ENCODE data around the gene GLUD1. TPM values are rescaled to one million over a fixed set of nuclear protein-coding genes. Genes with fewer than 3 reads are reported as not detected.
A peak's percentile ranks its signal among the peaks of the same experiment; 100 is the strongest.
"Not testable (repeated sequence)": the region's sequence is repeated elsewhere in the genome, so short reads cannot be mapped to it uniquely, and the experiment has no call there.

GLUD1 gene
- total RNA-seq, result 100 to 1,000 TPM in 4 of 8 experiments, 10 to 100 TPM in 4; 70.2 to 310 (median 102) TPM

GRCh38 chr10:87094373-87095235 lies at the start of gene GLUD1, which contains the start of gene SHLD2:
Gene GLUD1, minus strand, starts transcription at chr10:87094843. Its CDS starts 74 bp downstream, at chr10:87094769.
Gene SHLD2, plus strand, starts transcription at chr10:87095206. Its CDS starts 56,149 bp downstream, at chr10:87151355.
- H3K4me3 ChIP-seq, result peak within 1 kb of the TSS; percentile 61 to 96 (median 74)
- peak within 1 kb of the TSS; percentile 89 to 90 for H3K27ac ChIP-seq
- ATAC-seq (replicated peaks in 6 of 8), result peak; percentile 49 to 71 (median 62)
- in situ Hi-C loops (cut with MboI; ENCODE audit: low pct_unique_long_range_greater_than_20kb in 2 of 9, low sequenced_read_pairs in 9 of 9, unreplicated experiment in 9 of 9), result no loop called here
- H3K4me1 ChIP-seq (replicated peaks in 1 of 2), result peaks cover 6 to 15% of the 10 kb centered on the region in 2 donors
- WGBS, 10 experiments, result 0% methylated on average over 6 of the region's 111 CpGs; no CpG with 5 or more reads in 9 of the 10 experiments

GRCh38 chr10:87143109-87143418 lies 48.4 kb upstream of the GLUD1 start:
- in situ Hi-C loops (cut with MboI; ENCODE audit: low pct_unique_long_range_greater_than_20kb in 2 of 9, low sequenced_read_pairs in 9 of 9, unreplicated experiment in 9 of 9); H3K4me3 ChIP-seq; H3K4me1 ChIP-seq (replicated peaks in 1 of 2); H3K27ac ChIP-seq; ATAC-seq (replicated peaks in 6 of 8): not testable (repeated sequence)
- 68 to 100% (median 98%) methylated on average over 1 to 4 of the region's 6 CpGs for WGBS, 10 experiments

DNA sequence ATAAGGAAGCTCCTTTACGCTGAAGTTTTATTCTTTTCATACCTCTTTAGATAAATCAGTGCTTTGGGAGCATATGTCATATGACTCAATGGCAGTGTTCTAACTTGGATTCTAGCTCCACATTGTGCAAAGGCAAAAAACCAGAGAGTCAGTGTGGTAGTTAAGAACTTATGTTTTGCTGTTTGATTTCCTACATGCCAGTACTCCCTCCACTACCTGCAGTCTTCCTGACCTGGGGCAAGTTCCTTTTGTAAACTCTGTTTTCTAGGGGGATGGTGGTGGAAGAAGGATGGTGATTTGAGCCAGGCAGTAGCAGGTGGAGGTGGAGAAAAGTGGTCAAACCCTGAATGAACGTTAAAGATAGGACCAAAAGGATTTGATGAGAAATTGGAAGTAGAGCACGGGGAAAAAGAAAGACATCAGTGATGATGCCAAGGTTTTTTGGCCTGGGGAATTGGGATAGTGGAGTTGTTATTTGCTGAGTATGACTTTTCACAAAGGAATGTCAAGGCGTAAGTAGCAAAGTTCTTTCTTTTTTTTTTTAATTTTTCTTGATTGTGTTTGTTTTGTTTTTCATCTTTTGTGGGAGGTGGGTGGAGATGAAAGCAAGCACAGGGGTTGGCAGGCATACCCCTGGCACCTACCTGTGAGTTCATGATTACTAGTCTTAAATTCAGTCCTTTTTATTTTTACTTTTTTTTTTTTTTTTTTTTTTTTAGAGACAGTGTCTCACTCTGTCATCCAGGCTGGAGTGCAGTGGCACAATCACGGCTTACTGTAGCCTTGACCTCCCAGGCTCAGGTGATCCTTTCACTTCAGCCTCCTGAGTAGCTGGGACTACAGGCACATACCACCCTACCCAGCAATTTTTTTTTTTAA lies 47.8 kb upstream of the GLUD1 start:
- H3K27ac ChIP-seq; H3K4me1 ChIP-seq (replicated peaks in 1 of 2); H3K4me3 ChIP-seq; in situ Hi-C loops (cut with MboI; ENCODE audit: low pct_unique_long_range_greater_than_20kb in 2 of 9, low sequenced_read_pairs in 9 of 9, unreplicated experiment in 9 of 9); ATAC-seq (replicated peaks in 6 of 8): not testable (repeated sequence)
- WGBS, 10 experiments, result 50 to 100% (median 91%) methylated on average over 1 to 2 of the region's 5 CpGs; no CpG with 5 or more reads in 6 of the 10 experiments

DNA sequence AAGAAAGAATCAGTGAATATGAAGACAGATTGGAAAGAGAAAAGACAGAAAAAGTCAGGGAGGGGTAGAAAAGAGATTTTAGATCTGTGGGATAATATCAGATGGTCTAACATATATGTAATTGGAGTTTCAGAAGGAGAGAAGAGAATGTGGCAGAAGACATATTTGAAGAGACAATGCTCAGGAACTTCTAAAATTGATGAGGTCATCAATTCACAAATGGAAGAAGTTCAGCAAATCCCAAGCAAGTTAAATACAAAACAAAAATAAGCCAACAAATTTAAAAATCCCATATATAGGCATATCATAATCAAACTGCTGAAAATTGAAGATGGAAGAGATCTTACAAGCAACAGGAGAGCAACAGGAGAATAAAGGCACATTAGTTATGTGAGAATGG lies 42.8 kb upstream of the GLUD1 start:
- H3K4me1 ChIP-seq (replicated peaks in 1 of 2); H3K4me3 ChIP-seq; H3K27ac ChIP-seq; ATAC-seq (replicated peaks in 6 of 8); in situ Hi-C loops (cut with MboI; ENCODE audit: low pct_unique_long_range_greater_than_20kb in 2 of 9, low sequenced_read_pairs in 9 of 9, unreplicated experiment in 9 of 9): not testable (repeated sequence)

DNA sequence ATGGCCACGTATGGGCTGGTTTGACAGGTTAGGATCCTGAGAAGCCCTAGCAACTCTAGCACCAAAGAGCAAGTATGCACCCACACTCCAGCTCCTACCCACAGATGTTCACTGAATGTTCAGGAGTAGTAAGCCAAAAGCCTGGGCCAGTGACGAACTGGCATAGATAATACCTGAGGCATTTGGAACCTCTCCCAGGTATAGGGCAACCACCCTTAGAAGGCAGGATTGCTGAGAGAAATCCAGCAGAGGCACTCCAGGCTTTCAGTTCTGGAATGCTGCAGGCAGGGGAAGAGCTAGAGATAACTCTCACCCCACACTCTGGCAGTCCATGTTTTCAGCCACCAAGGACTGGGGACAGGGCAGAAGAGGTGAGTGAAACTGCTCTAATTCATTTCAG lies 39.8 kb upstream of the GLUD1 start:
- H3K27ac ChIP-seq; H3K4me3 ChIP-seq; in situ Hi-C loops (cut with MboI; ENCODE audit: low pct_unique_long_range_greater_than_20kb in 2 of 9, low sequenced_read_pairs in 9 of 9, unreplicated experiment in 9 of 9); ATAC-seq (replicated peaks in 6 of 8); H3K4me1 ChIP-seq (replicated peaks in 1 of 2): not testable (repeated sequence)
- 67 to 100% (median 90%) methylated on average over 1 of the region's 2 CpGs; no CpG with 5 or more reads in 6 of the 10 experiments for WGBS, 10 experiments

- H3K4me3 ChIP-seq; in situ Hi-C loops (cut with MboI; ENCODE audit: low pct_unique_long_range_greater_than_20kb in 2 of 9, low sequenced_read_pairs in 9 of 9, unreplicated experiment in 9 of 9); H3K4me1 ChIP-seq (replicated peaks in 1 of 2); ATAC-seq (replicated peaks in 6 of 8); H3K27ac ChIP-seq: not testable (repeated sequence)
- 94 to 100% (median 100%) methylated on average over 1 to 2 of the region's 2 CpGs; no CpG with 5 or more reads in 2 of the 10 experiments for WGBS, 10 experiments
Measured at GRCh38 chr10:87133936-87134335, 39.3 kb upstream of the GLUD1 start.

DNA sequence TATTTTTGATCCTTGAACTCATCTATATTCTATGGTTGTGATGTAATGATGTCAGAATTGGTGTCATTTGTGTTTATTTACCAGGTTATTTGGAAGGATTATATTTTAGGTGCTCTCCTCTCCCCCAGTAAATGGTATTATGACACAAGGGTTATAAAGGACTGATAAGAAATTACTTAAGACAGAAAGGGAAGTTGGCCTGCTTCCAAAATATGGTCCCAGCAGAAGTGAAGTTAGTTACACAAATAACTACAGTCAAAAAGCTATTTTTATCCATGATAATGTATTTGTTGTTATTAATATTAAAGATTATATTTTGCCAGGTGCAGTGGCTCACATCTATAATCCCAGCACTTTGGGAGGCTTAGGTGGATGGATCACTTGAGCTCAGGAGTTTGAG lies 37.5 kb upstream of the GLUD1 start:
- H3K4me1 ChIP-seq (replicated peaks in 1 of 2); in situ Hi-C loops (cut with MboI; ENCODE audit: low pct_unique_long_range_greater_than_20kb in 2 of 9, low sequenced_read_pairs in 9 of 9, unreplicated experiment in 9 of 9); H3K27ac ChIP-seq; H3K4me3 ChIP-seq; ATAC-seq (replicated peaks in 6 of 8): not testable (repeated sequence)

- in situ Hi-C loops (cut with MboI; ENCODE audit: low pct_unique_long_range_greater_than_20kb in 2 of 9, low sequenced_read_pairs in 9 of 9, unreplicated experiment in 9 of 9); H3K27ac ChIP-seq; ATAC-seq (replicated peaks in 6 of 8); H3K4me1 ChIP-seq (replicated peaks in 1 of 2); H3K4me3 ChIP-seq: not testable (repeated sequence)
- 60% methylated on average over 1 of the region's 3 CpGs; no CpG with 5 or more reads in 9 of the 10 experiments for WGBS, 10 experiments
Measured at GRCh38 chr10:87127607-87128156, 33.0 kb upstream of the GLUD1 start.

- in situ Hi-C loops (cut with MboI; ENCODE audit: low pct_unique_long_range_greater_than_20kb in 2 of 9, low sequenced_read_pairs in 9 of 9, unreplicated experiment in 9 of 9), result not testable (repeated sequence)
- no CpG with 5 or more reads among the region's 2 CpGs for WGBS, 10 experiments
Measured at GRCh38 chr10:87127048-87127447, 32.4 kb upstream of the GLUD1 start.

GRCh38 chr10:87123351-87123750 lies 28.7 kb upstream of the GLUD1 start:
- H3K27ac ChIP-seq; in situ Hi-C loops (cut with MboI; ENCODE audit: low pct_unique_long_range_greater_than_20kb in 2 of 9, low sequenced_read_pairs in 9 of 9, unreplicated experiment in 9 of 9); ATAC-seq (replicated peaks in 6 of 8); H3K4me3 ChIP-seq; H3K4me1 ChIP-seq (replicated peaks in 1 of 2): not testable (repeated sequence)
- 60 to 100% (median 100%) methylated on average over 1 of the region's 4 CpGs; no CpG with 5 or more reads in 5 of the 10 experiments for WGBS, 10 experiments

More at GRCh38 chr10:87127048-87127447, 32.4 kb upstream of the GLUD1 start:
- H3K4me1 ChIP-seq (replicated peaks in 1 of 2); ATAC-seq (replicated peaks in 6 of 8); H3K4me3 ChIP-seq; H3K27ac ChIP-seq: not testable (repeated sequence)

DNA sequence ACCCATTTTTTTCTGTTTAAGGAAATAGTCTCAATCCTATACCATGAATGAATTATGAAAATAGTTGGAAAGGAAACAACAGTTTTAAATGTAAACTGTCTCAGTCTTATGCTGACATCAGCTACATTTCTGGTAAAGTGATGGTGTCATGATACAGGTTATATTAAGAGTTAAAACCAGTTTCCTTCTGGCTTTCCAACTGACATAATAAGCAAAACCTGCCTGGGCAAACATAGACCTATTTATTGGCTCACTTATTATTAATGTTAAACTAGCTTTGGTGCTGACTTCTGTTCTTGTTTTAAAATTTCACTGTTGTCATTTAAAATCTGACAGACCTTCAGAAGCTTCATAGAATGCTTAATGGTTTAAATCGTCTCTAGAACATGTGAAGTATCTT lies 24.4 kb upstream of the GLUD1 start:
- no CpG with 5 or more reads among the region's 1 CpG for WGBS, 10 experiments
- ATAC-seq (replicated peaks in 6 of 8); in situ Hi-C loops (cut with MboI; ENCODE audit: low pct_unique_long_range_greater_than_20kb in 2 of 9, low sequenced_read_pairs in 9 of 9, unreplicated experiment in 9 of 9); H3K4me3 ChIP-seq; H3K4me1 ChIP-seq (replicated peaks in 1 of 2); H3K27ac ChIP-seq: not testable (repeated sequence)

DNA sequence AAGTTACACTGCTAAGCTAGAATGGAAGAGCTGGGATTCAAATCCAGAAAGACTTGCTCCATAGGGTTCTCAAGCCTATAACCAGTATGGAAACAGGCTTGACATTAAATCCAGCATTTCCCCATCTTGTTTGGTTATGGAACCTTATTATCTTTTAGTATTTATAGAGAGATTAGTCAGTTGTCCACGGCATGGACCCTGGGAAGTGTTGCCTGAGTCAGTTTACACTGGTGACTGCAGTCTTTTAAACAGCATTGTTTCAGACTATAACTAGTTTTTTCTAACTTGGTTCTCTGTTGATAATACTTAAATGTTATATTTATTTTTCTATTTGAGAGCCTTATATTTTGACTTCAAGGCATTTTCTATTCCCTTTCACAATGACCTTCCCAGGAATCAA lies 23.5 kb upstream of the GLUD1 start:
- in situ Hi-C loops (cut with MboI; ENCODE audit: low pct_unique_long_range_greater_than_20kb in 2 of 9, low sequenced_read_pairs in 9 of 9, unreplicated experiment in 9 of 9); ATAC-seq (replicated peaks in 6 of 8); H3K4me1 ChIP-seq (replicated peaks in 1 of 2); H3K27ac ChIP-seq; H3K4me3 ChIP-seq: not testable (repeated sequence)
- no CpG with 5 or more reads among the region's 1 CpG for WGBS, 10 experiments

Data from motor neuron (in vitro differentiated cells).